HG02798 (cell line): Measurements from ENCODE around the gene NELL1.
A peak's percentile ranks its signal among the peaks of the same experiment; 100 is the strongest.
"Not testable (repeated sequence)": the region's sequence is repeated elsewhere in the genome, so short reads cannot be mapped to it uniquely, and the experiment has no call there.

Experiments used
- ATAC-seq: cut with Tn5 transposase; IDR thresholded peaks from one replicate; pipeline ENCODE4 v1.9.1; 2021; ENCODE audit warnings: mild to moderate bottlenecking; ENCODE audit not compliant: unreplicated experiment, poor library complexity

NELL1 gene

DNA sequence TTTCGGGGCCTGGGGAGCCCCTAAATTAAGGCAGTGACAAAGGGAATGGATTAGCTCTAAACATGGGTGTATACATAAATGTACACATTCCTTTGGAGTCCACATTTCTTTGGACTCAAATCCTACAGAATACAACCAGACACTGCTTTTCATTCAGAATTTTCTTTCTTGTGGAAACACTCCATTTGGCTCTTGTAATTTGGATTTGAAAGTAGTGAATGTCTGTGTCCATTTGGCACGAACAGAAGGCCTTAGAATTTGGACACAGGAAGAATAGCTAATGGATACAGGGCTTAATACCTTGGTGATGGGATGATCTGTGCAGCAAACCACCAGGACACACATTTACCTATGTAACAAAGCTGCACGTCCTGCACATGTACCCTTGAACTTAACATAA lies 399.5 kb downstream of the NELL1 start:
- no peak for ATAC-seq

DNA sequence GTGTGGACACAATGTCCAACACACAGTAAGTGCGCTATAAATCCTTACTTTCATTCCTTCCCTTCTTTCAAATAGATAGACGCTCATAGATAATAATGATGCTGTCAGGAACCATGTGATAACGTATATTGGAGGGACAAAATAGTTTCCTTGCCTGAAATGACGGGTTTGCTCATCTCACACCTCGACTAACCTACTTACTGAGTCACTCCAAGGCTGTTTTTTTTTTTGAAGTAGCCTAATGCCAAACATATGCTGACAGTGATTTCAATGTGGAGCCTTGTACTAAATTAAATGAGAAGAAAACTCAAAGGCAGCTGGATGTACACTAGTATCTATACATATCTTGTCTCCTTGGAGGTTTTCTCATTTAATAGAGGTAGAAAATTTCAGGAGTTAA lies 400.5 kb downstream of the NELL1 start:
- no peak for ATAC-seq

DNA sequence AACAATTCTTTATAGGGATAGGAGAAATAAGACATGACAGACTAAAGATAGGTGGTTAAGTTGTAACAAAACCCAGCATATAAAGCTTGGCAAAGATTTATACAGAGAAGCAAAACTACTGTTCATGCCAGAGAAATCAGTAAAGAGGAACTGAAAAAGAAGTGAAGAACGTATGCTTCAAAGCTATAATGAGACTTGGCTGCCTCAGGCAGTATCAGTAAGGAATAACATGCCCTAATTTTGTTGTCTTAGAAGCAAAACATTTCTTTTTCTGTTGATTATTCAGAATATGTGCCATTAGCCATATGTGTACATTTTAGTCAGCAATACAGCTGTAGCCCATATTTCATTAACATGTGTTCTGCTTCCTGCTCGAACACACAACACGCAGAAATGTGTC lies 403.2 kb downstream of the NELL1 start:
- peak; percentile 79 for ATAC-seq

DNA sequence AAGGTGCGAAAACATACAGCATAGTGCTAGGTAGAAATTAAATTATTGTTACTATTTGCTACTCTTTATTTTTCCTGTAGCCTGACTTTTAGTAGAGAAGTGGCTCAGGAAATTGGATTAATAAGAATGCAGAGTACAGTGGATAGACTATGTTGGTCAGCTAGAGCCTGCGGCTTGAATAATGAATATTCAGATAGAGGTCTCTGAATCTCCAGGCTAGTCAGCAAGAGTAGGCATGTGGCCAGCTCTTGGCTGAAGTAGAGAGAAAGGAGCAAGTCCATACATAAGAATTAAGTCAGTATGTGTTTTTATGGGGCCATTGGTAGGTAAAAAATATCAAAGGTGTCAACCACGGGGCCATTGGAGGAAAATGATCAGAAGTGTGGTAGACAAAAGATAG lies 413.5 kb downstream of the NELL1 start:
- no peak for ATAC-seq

DNA sequence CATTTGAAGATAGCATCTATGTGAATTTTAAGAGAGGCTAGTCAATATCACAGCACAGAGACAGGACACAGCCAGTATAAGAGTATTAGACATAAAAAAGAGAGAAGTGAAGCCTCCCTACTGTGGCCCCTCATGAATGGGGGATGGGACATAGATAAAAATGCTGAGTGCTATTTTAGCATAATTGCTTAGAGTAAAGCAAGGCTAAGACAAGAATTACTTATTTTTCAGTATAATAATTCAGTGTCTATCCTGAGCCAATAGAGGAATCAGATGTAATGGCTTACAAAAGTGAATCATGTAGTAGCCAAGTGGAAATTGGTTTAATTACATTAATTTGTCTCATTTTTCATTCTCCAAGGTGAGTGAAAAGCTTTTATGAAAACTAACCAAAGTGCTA lies 419.5 kb downstream of the NELL1 start:
- ATAC-seq = no peak

DNA sequence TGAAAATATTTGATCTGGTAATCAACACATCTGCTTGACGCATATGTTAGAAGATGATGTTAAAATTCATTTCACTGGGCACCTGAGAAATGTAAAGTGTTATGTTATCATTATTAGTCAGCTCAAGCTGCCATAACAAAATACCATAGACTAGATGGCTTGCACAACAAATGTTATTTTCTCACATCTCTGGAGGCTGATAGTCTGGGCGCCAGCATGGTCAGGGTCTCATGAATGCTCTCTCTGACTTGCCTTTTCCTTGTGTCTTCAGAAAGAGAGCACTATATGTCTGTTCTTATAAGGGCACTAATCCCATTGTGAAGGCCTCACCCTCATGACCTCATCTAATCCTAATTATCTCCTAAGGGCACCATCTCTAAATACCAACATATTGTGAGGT lies 435.3 kb downstream of the NELL1 start:
- no peak for ATAC-seq

DNA sequence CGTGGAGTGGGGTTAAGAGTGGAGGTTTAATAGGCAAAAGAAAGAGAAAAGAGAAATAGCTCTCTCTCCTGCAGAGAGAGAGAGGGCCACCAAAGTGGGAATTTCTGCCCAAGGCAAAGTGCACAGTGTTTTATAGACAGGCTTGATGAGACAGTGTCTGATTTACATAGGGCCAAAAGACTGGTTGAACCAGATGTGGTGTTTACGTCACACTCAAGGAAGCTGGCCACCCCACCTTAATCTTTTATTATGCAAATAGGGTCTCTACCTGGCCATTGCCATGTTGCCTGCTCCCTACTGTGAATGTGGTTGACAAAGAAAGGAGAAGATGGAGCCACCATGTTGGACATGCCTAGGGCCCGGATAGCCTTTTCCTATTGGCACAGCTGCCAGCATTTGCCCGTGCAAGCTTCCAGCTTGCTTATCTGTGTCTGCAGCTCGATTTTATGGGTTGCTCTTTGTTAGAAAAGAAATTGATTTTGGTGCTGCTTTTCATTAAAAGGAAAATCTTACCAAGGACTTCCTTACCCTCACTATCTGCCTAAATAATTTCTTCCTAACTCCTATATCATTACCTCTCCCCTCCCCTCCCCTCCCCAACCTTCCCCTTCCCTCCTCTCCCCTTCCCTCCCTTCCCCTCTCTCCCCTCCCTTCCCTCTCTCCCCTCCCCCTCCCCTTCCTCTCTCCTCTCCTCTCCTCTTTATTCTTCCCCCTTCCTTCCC lies 436.0 kb downstream of the NELL1 start:
- ATAC-seq = no peak

DNA sequence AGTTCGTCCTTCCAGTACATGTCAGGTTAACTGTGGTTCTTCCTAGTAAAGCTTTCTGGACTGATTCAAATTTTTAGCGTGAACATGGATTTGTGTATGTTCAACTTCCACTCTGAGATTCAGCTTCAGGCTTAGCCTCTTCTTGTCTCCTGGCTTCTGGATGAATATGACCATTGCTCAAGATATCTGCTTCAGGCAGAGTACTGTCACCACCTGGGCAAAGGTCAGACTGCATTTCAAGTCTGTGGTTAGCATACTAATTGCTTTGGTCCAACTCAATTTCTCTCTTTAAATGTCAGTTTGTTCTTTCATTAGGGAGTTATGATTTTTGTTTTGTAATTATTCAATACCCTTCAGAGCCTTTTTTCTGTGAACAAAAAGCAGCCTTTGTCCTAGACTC lies 440.0 kb downstream of the NELL1 start:
- no peak for ATAC-seq

DNA sequence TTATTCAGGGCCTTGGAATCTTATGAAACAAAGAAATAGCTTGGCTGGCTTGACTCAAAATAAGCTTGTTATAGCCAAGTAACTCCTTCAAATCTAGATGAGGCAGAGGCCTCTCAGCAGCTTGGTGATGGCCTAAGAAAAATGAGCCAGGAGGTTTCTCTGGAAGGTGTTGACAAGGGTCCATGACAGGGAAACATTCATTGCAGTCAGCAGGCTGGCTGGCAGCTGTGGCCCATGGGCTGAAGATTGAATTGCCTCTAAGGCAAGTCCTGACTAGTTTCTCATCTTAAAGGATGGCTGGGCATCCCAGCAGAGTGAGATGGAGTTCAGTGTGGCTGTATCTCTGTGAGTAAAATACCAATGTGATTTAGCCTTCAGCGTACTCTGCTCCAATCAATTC lies 441.0 kb downstream of the NELL1 start:
- ATAC-seq = no peak

DNA sequence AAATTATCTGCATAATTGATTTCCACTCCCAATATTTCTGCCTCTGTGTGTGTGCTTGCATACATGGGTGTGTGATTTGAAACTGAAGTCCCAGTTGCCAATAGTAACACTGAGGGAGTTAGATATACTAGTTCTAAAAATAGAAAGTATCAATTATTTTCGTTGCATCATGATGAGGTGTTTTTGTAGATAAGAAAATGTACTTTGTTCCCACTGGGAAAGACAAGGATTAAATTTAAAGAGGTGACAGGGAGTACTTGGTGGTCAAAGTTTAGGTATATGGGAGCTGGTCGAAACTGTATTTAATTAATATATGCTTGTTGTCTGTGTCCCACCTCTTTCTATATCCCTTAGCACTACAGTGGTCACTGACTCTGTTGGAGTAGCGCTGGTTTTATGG lies 444.5 kb downstream of the NELL1 start:
- ATAC-seq = no peak

DNA sequence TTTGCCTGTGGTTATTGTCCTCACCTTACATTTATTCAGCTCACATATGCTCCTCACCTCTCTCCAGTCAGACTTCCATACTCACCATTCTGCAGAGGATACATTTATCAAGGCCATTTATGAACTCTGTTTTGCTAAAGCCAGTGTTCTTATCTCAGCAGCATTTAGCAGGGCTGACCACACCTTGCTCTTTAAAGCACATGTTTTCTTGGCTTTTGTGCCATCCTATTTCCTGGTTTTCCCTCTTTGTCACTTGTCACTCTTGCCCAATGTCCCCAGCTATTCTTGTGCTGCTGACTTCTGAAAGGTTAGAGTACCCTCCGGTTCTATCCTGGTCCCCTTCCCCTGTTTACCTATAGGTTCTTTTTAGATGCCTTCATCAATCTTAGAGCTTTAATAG lies 446.6 kb downstream of the NELL1 start:
- no peak for ATAC-seq

DNA sequence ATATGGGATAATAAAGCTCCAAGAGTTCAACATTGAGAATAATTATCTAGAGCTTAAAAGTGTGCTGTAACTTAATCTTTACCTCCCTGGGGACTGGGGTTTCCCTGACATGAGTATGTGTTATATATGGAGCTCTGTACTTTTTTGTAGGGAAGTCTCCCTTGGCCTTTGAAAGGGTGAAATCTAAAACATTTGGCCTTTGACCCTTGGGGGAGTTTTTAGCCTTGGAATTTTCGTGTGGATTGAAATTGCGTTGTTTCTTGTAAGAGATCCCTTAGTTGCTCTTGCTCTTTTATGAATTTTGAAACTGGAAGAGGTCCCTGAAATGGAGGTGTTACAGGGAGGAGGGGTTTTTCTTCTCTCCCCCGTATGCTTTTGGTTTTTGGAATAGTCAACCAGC lies 450.0 kb downstream of the NELL1 start:
- no peak for ATAC-seq

DNA sequence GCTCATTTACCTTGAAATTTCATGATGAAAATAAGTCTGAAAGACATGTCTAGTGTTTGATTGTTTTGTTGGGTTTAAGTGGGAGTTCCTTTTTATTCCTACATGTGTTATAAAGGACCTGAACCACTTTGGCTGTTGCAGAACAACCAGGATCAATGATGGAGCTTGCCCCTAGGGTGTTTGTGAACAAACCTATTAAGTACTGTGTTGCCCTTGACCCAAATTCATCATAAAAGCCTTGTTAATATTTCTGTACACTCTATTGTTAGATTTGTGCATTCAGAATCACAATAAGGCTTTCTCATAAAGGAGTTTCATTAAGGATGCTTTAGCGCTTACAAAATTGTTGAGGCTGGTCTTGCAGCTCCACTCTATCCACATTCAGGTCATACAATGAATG lies 452.6 kb downstream of the NELL1 start:
- ATAC-seq = no peak

DNA sequence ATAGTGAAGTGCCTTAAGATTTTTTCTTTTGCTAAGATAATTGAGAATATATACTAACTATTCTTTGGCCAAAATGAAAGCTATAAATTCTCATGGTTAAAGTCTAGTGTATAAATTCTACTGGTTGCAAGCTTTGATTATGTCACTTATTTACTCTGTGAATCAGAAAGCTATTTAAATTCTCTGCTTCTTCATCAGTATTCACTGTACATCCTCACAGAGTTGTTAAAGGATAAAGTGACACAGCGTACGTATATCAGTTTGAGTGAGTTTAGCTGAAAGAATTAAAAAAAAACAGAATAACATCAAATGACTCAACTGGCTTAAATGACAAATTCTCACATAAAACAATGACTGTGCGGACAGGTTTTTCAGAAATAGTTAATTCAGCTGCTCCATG lies 453.1 kb downstream of the NELL1 start:
- no peak for ATAC-seq

DNA sequence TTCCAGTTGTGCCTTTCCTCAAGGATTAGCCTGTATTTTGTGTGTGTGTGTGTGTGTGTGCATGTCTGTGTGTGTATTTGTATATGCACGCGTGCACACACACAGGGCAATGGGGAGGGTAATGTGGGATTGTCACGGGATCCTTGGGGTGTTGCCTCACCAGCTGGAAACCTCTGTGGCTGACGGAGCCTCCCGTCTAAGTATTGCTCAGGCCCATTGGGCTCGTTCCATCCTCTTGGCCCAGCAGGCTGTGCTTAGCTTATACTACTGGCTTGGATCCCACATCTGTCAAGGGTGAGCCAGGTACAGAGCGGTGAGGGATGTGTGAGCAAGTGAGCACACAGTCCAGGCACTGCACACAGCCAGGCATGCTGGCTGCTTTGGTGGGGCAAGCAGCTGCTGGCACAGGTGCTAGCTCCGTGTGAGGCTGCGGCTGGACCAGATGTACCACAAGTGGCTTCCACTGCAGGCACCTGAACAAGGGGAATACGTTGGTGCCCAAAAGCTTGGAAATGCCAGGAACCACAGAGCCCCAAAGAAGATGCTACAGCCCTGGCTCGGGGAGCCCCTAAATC lies 462.8 kb downstream of the NELL1 start:
- no peak for ATAC-seq

DNA sequence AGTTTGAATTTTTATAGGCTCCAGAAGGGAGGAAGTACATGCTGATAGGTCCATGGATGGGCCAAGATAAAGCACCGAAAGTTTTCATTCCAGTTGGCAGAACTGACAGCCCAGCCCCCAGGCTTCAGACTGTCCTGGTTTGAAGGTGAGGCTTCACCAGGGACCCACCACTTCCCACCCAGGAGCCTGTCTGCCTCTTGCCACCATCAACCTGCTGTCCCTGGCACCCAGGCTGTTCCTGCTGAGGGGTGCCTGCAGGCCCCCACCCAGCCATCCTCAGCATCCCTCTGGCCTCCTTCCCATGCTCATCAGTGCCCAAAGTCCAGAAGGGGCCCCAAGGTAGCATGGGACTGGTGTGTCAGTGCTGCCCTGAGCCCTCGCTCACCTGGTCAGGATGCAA lies 463.9 kb downstream of the NELL1 start:
- no peak for ATAC-seq

DNA sequence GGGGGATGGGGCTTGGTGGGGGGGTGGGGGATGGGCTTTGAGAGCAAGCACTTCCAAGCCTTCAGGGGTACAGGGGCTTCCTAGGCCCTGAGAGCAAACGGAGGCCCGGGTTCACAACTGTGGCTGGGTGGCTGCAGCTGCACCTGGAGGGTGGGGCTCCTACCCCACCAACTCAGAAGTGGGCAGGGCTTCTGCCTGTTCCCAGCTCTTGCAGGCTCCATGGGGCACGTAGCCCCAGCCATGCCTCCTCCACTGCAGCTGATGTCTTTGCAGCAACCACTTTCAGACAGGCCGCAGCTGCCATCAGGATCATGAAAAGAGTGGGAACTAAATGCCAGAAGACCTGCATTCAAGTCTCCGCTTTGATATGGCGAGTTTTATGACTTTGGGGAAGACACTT lies 464.3 kb downstream of the NELL1 start:
- ATAC-seq = no peak

DNA sequence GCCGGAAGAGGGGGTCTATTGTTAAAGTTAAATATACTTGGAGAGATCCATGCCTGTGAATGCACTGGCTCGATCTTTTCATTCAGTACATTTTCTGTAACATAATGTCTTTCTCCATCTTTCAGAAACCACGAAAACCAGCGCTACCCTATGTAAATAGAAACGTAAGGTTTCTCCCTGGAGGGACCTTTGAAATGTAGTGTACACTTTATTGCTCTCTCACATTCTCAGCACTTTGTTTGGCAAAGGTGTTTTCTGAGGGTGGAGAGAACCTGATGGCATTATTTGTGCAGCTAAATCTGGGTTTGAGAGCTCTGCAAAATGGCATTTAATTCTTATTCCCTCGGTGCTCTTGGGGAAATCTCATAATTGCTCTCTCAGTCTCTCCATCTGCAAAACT lies 468.4 kb downstream of the NELL1 start:
- ATAC-seq = no peak

DNA sequence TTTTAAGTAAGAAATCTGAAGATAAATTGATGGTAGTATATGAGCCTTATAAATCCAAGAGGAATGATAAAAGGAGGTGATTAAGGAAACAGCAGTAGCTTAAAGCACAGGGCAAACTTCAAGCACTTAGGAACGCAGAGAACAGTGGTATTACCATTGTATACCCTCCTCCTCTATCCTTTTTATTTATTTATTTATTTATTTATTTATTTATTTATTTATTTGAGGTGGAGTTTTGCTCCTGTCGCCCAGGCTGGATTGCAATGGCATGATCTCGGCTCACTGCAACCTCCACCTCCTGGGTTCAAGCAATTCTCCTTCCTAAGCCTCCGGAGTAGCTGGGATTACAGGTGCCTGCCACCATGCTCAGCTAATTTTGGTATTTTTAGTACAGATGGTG lies 472.2 kb downstream of the NELL1 start:
- not testable (repeated sequence) for ATAC-seq

DNA sequence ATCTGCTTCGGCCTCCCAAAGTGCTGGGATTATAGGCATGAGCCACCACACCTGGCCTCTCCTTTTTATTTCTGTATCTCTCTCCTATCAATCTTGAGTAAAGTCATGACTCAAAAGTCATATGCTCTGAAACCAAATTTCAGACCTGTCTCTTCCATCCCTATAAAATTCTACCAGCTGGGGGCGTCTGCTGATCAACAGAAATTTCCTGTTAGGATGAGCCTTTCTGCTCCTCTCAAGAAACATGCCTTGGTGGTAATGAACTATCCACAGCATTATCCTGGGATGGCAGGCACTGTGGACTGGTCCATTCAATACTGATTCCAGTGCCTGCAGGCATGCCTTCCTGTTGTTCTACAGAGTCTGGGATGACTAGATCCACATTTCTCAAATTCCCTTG lies 472.6 kb downstream of the NELL1 start:
- no peak for ATAC-seq

DNA sequence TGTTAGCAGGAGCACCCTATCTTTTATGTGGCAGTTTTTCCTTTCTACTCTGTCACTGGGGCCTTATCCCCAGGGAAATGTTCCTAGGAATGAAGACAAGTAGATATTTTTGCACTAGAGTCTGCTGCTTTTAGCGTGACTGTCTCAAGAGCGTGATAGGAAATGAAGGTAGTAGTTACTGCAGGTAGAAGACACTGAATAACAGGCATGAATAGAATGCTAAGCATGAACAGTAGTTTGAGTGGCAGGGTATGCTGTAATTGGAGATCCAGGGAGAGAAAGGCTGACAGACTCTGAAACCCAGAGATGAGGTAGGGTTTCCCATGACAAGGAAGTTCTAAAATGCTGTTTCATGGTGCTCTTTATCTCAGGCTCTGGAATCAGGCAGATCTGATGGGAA lies 475.1 kb downstream of the NELL1 start:
- ATAC-seq = no peak

DNA sequence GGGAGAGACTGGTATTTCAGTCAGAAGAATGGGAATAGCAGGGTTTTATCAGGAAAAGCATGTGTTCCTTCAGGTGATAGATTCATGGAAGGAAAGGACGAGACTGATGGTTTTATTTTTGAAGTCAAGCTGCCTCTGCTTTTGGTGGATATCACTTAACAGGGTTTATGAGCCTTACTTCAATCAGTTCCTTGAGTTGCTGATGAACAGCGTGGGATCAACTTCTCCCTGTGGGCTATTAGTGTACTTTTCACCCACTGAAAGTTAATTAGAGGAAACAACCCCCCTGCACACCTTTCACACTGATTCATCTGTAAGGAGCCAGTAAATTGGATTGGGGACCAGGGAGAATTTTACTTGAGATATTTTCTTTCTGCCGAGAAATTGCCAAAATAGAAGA lies 479.0 kb downstream of the NELL1 start:
- ATAC-seq = no peak

DNA sequence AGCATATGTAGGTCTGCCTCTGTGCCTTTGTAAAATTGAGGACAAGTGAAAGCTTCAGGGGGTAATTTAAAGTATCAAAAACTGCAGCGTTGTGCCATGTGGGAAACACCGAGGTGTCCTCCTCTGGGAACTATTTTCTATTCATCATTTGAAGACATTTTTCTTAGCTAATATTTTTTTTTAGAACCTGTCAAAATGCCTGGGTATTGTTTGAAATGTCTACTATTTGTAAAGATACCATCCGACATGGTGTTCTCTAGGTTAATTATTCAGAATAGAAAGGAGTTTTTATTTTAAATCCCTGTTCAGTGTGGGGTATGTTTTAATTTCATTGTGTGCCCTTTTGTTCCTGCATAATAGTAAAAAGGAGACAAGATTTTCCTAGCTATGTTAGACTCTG lies 490.8 kb downstream of the NELL1 start:
- no peak for ATAC-seq
